HEK293T (cell line): ENCODE results near the gene RAB34.

ENCODE experiments used
- BHLHE40 ChIP-seq: fragments of 450-650 bp; IDR thresholded peaks from 2 replicates; pipeline ENCODE4 v1.6.1; 2016; ENCODE audit warnings: mild to moderate bottlenecking, moderate library complexity, borderline replicate concordance
- CTBP1 ChIP-seq: fragments of 450-650 bp; IDR thresholded peaks from 2 replicates; pipeline ENCODE4 v1.6.1; 2016; ENCODE audit warnings: borderline replicate concordance
- ELF4 ChIP-seq: fragments of 450-650 bp; IDR thresholded peaks from 2 replicates; pipeline ENCODE4 v1.6.1; 2017; ENCODE audit warnings: antibody characterized with exemption
- FOXK2 ChIP-seq: fragments of 450-650 bp; IDR thresholded peaks from 2 replicates; pipeline ENCODE4 v1.6.1; 2016; ENCODE audit warnings: mild to moderate bottlenecking

- TF ChIP-seq BHLHE40: no peak
- TF ChIP-seq CTBP1: no peak
- TF ChIP-seq ELF4: no peak
- no peak for TF ChIP-seq FOXK2
Measured at GRCh38 chr17:28733346-28733745, 15.7 kb upstream of the RAB34 start.
